Measurements from ENCODE around the gene ERMARD. TPM values are rescaled to one million over a fixed set of nuclear protein-coding genes. Genes with fewer than 3 reads are reported as not detected.

The ERMARD gene
- polyA plus RNA-seq, 1 experiment, result 26.8 TPM

- TF ChIP-seq CTCF (IDR thresholded peaks at IDR 0.05; ENCODE audit: low read depth, low read length), result no peak
- ChIA-PET CTCF (interaction anchor here (0.7 to 3.7 kb wide), 5 partner anchors 13 to 727 kb away, joined by 3 to 30 read pairs (median 25); no protein-coding TSS in a partner anchor), POLR2A (interaction anchor here (0.7 kb wide), 1 partner anchor 52 kb away, joined by 10 read pairs; the partner anchor contains the start of genes DYNLT2 and ERMARD)
- Histone ChIP-seq H3K9me3 (ENCODE audit: control insufficient read depth, insufficient read depth, low read length) (no peaks in the 10 kb centered on the region), H3K27ac (ENCODE audit: low read depth, low read length) (no peak overlapping the region), H3K4me3 (ENCODE audit: low read depth, low read length) (no peak overlapping the region), H3K27me3 (ENCODE audit: control insufficient read depth, insufficient read depth, low read length) (peaks cover 5% of the 10 kb centered on the region)
- DNase-seq (ENCODE audit: low read depth, low spot score), result no peak
Measured at GRCh38 chr6:169802790-169803189, 51.4 kb downstream of the ERMARD start.

- ChIA-PET CTCF (interaction anchor here (1.5 to 3.7 kb wide), 4 partner anchors 13 to 727 kb away, joined by 5 to 30 read pairs (median 26); no protein-coding TSS in a partner anchor), POLR2A (interaction anchor here (0.5 kb wide), 1 partner anchor 726 kb away, joined by 3 read pairs; no protein-coding TSS in a partner anchor)
- Histone ChIP-seq H3K4me3 (ENCODE audit: low read depth, low read length) (no peak overlapping the region), H3K9me3 (ENCODE audit: control insufficient read depth, insufficient read depth, low read length) (no peaks in the 10 kb centered on the region), H3K27ac (ENCODE audit: low read depth, low read length) (no peak overlapping the region), H3K27me3 (ENCODE audit: control insufficient read depth, insufficient read depth, low read length) (peaks cover 6% of the 10 kb centered on the region)
- no peak for DNase-seq (ENCODE audit: low read depth, low spot score)
- no peak for TF ChIP-seq CTCF (IDR thresholded peaks at IDR 0.05; ENCODE audit: low read depth, low read length)
Measured at GRCh38 chr6:169803271-169803811, 51.9 kb downstream of the ERMARD start.

- Histone ChIP-seq H3K4me3 (ENCODE audit: low read depth, low read length) (no peak overlapping the region), H3K27ac (ENCODE audit: low read depth, low read length) (no peak overlapping the region), H3K9me3 (ENCODE audit: control insufficient read depth, insufficient read depth, low read length) (no peaks in the 10 kb centered on the region), H3K27me3 (ENCODE audit: control insufficient read depth, insufficient read depth, low read length) (peaks cover 6% of the 10 kb centered on the region)
- no peak for DNase-seq (ENCODE audit: low read depth, low spot score)
- TF ChIP-seq CTCF (IDR thresholded peaks at IDR 0.05; ENCODE audit: low read depth, low read length), result no peak
- ChIA-PET POLR2A (interaction anchor here (0.5 kb wide), 1 partner anchor 725 kb away, joined by 3 read pairs; no protein-coding TSS in a partner anchor), CTCF (interaction anchor here (1.5 to 3.7 kb wide), 4 partner anchors 14 to 726 kb away, joined by 5 to 30 read pairs (median 26); no protein-coding TSS in a partner anchor)
Measured at GRCh38 chr6:169803816-169804340, 52.5 kb downstream of the ERMARD start.

GRCh38 chr6:169804427-169804826 is 53.0 kb downstream of the ERMARD start:
- POLR2A ChIA-PET, result no interaction called here
- CTCF ChIA-PET, result interaction anchor here (0.9 to 3.7 kb wide), 4 partner anchors 9 to 725 kb away, joined by 3 to 30 read pairs (median 26); no protein-coding TSS in a partner anchor
- Histone ChIP-seq H3K27me3 (ENCODE audit: control insufficient read depth, insufficient read depth, low read length) (peaks cover 6% of the 10 kb centered on the region), H3K27ac (ENCODE audit: low read depth, low read length) (no peak overlapping the region), H3K4me3 (ENCODE audit: low read depth, low read length) (no peak overlapping the region), H3K9me3 (ENCODE audit: control insufficient read depth, insufficient read depth, low read length) (no peaks in the 10 kb centered on the region)
- DNase-seq (ENCODE audit: low read depth, low spot score), result no peak
- no peak for TF ChIP-seq CTCF (IDR thresholded peaks at IDR 0.05; ENCODE audit: low read depth, low read length)

- Histone ChIP-seq H3K27me3 (ENCODE audit: control insufficient read depth, insufficient read depth, low read length) (peaks cover 6% of the 10 kb centered on the region), H3K27ac (ENCODE audit: low read depth, low read length) (no peak overlapping the region), H3K9me3 (ENCODE audit: control insufficient read depth, insufficient read depth, low read length) (no peaks in the 10 kb centered on the region; the same call in 1 of the 2 replicates), H3K4me3 (ENCODE audit: low read depth, low read length) (no peak overlapping the region)
- TF ChIP-seq CTCF (IDR thresholded peaks at IDR 0.05; ENCODE audit: low read depth, low read length), result no peak
- ChIA-PET POLR2A (no interaction called here), CTCF (interaction anchor here (0.9 to 3.7 kb wide), 6 partner anchors 10 to 725 kb away, joined by 3 to 30 read pairs (median 17); no protein-coding TSS in a partner anchor)
- no peak for DNase-seq (ENCODE audit: low read depth, low spot score)
Measured at GRCh38 chr6:169805242-169805838, 53.9 kb downstream of the ERMARD start.

Measured in AG04450 (cell line).